Kidney epithelial cell (primary cell): ENCODE results near the gene SSBP2. TPM values are rescaled to one million over a fixed set of nuclear protein-coding genes. Genes with fewer than 3 reads are reported as not detected.
A peak's percentile ranks its signal among the peaks of the same experiment; 100 is the strongest.

Experiments
- DNase-seq: peaks from one replicate; pipeline ENCODE4 v3.0.0-alpha.2; 2010; ENCODE audit warnings: low read depth
- H3K27me3 ChIP-seq: 2 replicates; pipeline ENCODE4 v1.6.0; 2011; ENCODE audit warnings: low read length; ENCODE audit not compliant: control insufficient read depth, insufficient read depth
- H3K36me3 ChIP-seq: 2 replicates; pipeline ENCODE4 v1.5.1; 2011; ENCODE audit warnings: low read length; ENCODE audit not compliant: control insufficient read depth, insufficient read depth
- H3K4me3 ChIP-seq: 2 replicates; pipeline ENCODE4 v1.5.1; 2011; ENCODE audit warnings: low read depth, mild to moderate bottlenecking, control low read depth, low read length
- CTCF ChIP-seq: IDR thresholded peaks from 2 replicates; pipeline ENCODE4 v1.5.1; 2011; ENCODE audit warnings: mild to moderate bottlenecking, moderate library complexity, low read length, control low read depth, inconsistent platforms; ENCODE audit not compliant: insufficient read depth, poor library complexity, severe bottlenecking
- total RNA-seq: library from RNA; depleted of rRNA; stranded (reverse); fragments of >200 nt; gene quantifications from 2 replicates; pipeline ENCODE4 v1.2.3, GENCODE V29; 2015

The SSBP2 gene
- total RNA-seq, 1 donor from 2014 or later, result 5.3 TPM

- TF ChIP-seq CTCF, result no peak
- Histone ChIP-seq H3K36me3 (no peaks in the 10 kb centered on the region), H3K4me3 (no peak overlapping the region), H3K27me3 (no peaks in the 10 kb centered on the region)
- DNase-seq, result no peak
Measured at GRCh38 chr5:81395262-81395661, 355.6 kb downstream of the SSBP2 start.

GRCh38 chr5:81393783-81394718 lies 356.8 kb downstream of the SSBP2 start, which contains the start of gene ACOT12:
Gene ACOT12, minus strand, starts transcription at chr5:81394134. Its CDS starts 20 bp downstream, at chr5:81394114.
- Histone ChIP-seq H3K27me3 (no peaks in the 10 kb centered on the region), H3K36me3 (no peaks in the 10 kb centered on the region), H3K4me3 (peak within 1 kb of the TSS; percentile 40)
- TF ChIP-seq CTCF, result no peak
- DNase-seq, result no peak

- H3K27me3 ChIP-seq, result no peaks in the 10 kb centered on the region
- no peaks in the 10 kb centered on the region for H3K36me3 ChIP-seq
- H3K4me3 ChIP-seq, result peak overlapping the region; percentile 40
- DNase-seq, result no peak
- peak; percentile 12 for TF ChIP-seq CTCF
Measured at GRCh38 chr5:81393430-81393782, 357.5 kb downstream of the SSBP2 start.

- Histone ChIP-seq H3K4me3 (no peak overlapping the region), H3K27me3 (no peaks in the 10 kb centered on the region), H3K36me3 (no peaks in the 10 kb centered on the region)
- no peak for DNase-seq
- no peak for TF ChIP-seq CTCF
Measured at GRCh38 chr5:81389025-81389424, 361.9 kb downstream of the SSBP2 start.

- no peak overlapping the region for H3K4me3 ChIP-seq
- no peaks in the 10 kb centered on the region for H3K27me3 ChIP-seq
- no peaks in the 10 kb centered on the region for H3K36me3 ChIP-seq
- TF ChIP-seq CTCF, result no peak
- DNase-seq, result no peak
Measured at GRCh38 chr5:81388169-81388568, 362.7 kb downstream of the SSBP2 start.

- no peaks in the 10 kb centered on the region for H3K36me3 ChIP-seq
- H3K4me3 ChIP-seq, result no peak overlapping the region
- TF ChIP-seq CTCF, result no peak
- no peaks in the 10 kb centered on the region for H3K27me3 ChIP-seq
- no peak for DNase-seq
Measured at GRCh38 chr5:81383867-81384266, 367.0 kb downstream of the SSBP2 start.
